NCI-H1105 treated with DMSO at 0.1 percent for 48 hours (cell line): Measurements from ENCODE around the gene RENBP.
A peak's percentile ranks its signal among the peaks of the same experiment; 100 is the strongest.

Experiments used
- DNase-seq: peaks from one replicate; lab custom pipeline; 2025; lab: John Stamatoyannopoulos, UW

RENBP gene

DNA sequence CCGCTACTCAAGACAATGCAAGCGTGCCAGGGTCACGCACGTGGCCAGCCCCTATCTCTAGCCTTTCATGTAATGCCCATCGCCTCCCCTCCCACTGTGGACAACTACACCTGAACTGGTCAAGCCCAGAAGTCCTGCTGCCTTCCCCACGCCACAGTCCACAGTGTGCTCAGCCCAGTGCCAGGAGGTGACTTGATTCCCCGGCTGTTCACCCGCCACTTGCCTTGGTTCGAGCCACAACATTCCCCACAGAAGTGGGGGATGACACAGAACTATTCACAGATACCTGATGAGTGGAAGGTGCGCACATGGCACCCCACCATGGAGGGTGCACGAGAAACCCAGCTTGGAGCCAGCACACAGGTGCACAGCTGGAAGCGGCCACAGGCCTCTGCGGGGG is 25.2 kb downstream of the RENBP start:
- no peak for DNase-seq

DNA sequence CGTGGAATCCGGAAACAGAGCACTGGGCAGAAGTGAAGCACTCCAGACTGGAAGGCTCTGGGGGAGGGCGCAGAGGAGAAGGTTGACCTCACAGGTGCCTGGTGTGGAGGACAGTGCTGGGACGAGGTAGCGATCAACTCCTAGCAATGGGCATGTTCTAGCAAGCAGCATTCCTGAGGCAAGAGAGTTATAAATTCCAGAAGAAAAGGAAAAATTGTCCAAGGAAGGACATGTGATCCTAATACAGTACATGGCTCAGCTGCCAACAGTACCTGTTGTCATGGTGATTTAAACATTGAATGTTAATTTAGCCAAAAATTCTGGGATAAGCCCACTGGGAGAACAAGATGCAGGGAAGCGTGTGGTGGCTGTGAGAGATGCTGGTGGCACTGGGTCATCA is 26.6 kb downstream of the RENBP start:
- no peak for DNase-seq

DNA sequence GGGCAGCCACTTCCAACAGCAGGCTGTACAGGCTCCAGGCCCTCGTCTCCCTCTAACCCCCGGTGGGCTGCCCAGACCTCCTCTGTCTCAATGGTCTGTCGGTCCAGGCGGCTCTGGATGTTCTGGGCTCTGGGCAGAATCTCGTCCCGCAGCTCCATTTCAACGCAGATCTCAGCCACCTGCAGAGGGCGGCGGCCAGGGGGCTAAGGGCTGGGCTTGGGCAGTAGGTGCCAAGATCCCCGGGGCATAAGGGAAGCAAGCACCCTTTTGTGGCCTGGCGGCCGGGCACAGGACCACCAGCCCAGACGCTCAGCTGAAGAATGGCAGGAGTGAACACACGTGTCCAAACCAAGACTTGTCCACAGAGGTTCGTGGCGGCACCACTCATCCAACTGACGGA is 30.7 kb downstream of the RENBP start:
- no peak for DNase-seq

DNA sequence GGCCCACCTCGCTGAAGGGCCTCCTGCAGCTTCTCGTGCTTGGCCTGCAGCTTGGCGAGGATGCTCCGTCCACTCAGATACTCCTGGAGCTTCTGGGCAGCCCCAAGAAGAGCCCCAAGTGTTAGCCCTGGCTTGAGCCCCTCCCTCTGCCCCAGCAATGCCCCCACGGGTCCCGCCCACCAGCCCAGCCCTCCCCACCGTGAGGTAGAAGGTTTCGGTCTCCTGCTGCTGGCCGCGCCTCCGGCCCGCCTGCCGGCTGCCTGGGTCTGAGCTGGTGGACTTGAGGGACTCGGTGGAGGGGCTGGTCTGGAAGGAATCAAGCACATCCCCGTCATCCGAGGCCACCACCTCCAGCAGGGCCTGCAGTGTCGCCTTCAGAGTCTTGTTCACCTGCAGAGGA is 31.2 kb downstream of the RENBP start:
- DNase-seq, result no peak

DNA sequence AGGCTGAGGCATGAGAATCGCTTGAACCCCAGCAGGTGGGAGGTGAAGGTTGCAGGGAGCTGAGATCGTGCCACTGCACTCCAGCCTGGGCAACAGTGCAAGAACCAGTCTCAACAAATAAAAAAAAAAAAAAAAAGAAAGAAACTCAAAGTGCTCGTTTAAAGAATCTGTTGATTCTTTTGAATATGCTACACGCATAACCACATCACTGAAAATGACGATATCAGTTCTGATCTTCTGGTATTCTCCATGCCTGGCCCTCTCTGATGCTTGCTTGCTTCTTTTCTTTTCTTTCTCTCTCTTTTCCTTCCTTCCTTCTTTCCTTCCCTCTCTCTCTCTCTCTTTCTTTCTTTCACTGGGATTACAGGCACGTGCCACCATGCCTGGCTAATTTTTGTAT is 32.6 kb downstream of the RENBP start:
- no peak for DNase-seq

DNA sequence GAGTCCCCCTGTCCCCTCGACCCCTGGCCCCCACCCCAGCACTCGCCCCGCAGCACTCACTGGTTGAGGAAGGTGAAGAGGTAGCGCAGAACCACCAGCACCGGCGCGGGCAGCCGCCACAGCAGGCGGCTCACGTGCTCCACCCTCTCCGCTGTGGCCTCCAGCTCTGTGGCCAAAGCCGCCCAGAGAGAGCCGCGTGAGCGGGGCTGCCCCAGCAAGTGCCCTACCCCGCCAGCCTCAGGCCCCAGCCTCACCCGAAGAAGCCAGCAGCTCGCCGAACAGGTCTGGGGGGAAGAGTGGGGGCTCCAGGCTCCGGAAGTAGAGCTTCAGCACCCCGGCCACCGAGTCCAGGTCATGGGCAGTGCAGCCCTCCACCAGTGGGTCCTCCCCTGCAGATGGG is 34.0 kb downstream of the RENBP start:
- DNase-seq, result no peak

DNA sequence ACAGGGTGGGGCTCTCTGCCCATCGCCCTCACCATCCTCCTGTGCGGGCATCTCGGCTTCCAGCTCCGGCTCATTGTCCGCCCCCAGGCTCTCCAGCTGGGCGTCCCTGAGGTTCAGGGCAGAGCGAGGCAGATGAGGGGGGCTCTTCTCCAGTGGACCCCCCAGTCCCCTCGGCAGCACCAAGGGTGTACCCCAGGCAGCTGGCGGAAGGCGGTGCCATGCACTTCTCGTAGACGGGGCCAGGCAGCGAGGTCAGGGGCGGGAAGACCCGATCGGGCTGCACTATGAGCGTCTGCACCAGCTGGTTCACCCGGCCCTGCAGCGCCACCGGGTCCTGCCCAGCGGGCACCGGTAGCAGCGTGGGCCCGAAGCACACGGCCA is 34.5 kb downstream of the RENBP start:
- DNase-seq, result no peak

DNA sequence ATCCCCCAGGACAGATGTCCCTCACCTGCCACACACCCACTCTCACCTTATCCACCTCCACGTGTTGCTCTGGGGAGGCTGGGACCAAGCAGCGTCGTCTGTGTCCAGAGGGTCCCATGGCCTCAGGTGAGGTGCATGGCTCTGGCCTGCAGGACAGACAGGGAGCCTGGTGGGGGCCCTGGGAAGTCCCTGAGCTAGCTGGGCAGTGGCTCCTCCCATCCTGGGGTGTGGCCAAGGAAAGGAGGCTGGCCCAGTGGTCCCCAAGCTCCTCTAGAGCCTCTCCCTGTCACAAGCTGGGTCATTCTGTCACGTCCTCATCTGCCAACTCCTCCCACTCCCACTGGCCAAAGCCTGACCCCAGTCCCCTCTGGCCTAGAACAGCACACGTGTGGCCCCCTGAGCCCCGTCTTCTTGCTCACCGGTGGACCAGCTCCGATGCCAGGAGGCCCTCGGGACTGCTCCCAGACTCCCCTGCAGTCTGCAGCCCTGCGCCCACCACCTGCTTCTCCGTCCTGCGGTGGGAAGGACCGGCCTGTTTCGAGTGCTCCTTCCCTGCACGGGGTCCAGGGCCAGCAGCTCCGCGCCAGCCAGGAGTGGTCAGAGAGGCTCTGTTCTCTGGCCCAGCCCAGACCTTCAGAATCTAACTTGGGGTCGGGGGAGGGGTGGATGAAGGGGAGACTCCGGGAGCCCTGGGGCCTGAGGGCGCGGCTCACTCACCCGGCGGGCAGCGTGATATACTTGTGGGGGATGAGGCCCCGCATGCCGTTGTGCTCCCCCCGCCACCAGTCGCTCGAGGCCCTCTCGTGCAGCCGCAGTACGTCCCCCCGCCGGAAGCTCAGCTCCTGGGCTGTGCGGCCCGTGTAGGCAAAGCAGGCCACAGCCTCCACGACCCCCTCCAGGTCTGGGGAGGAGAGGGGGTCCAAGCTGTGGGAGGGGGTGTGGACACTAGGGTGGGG is 35.1 kb downstream of the RENBP start:
- no peak for DNase-seq

DNA sequence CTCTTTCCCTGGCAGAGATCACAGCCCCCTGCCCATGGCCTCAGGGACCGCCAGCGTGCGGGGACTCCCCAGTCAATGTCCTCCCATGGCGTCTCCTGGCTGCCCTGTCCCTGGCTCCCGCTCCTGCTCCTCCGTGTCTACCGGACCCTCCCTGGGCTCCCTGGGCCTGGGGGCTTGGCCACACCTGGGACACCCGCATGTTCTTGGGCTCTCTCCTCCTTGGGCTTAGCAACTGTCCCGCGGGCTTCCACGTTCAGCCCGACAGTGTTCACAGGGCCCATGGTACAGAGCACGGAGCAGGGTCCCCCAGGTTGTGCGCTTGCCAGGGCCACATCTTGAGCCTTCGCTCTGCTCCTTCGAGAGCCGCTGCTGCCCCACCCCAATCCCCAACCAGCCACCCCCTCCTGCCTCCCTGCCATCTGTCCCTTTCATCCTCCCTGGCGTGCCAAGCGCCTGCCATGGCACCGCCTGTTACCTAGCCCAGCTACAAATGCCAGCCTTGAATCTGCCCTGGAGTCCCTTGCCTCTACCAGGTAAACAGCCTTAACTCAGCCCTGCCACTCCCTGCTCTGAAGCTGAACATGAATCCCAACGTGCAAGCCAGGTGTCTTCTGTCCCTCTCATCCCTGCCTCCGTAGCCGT is 36.1 kb downstream of the RENBP start:
- DNase-seq, result no peak

DNA sequence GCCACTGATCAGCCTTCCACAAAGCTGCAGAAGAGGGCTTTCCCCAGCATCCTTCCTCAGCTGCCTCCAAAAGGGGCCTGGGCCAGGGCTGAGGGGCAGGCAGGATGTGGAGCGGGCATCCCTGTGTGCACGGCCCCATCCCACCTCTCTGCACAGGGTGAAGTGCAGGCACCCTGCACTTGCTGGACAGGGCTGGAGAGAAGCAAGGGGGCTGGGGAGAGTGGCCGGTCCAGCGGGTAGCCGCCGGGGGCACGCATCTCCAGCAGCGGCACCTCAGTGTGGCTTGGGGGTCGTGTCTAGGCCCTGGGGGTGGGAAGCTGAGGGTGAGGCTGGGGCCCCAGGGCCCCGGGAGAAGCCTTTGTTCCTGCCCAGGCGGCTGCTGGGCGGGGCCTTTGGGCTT is 37.0 kb downstream of the RENBP start:
- DNase-seq, result no peak

DNA sequence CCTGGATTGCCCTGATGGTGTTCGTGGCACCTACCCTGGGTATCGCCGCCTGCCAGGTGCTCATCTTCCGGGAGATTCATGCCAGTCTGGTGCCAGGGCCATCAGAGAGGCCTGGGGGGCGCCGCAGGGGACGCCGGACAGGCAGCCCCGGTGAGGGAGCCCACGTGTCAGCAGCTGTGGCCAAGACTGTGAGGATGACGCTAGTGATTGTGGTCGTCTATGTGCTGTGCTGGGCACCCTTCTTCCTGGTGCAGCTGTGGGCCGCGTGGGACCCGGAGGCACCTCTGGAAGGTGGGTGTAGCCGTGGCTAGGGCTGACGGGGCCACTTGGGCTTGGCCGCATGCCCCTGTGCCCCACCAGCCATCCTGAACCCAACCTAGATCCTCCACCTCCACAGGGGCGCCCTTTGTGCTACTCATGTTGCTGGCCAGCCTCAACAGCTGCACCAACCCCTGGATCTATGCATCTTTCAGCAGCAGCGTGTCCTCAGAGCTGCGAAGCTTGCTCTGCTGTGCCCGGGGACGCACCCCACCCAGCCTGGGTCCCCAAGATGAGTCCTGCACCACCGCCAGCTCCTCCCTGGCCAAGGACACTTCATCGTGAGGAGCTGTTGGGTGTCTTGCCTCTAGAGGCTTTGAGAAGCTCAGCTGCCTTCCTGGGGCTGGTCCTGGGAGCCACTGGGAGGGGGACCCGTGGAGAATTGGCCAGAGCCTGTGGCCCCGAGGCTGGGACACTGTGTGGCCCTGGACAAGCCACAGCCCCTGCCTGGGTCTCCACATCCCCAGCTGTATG is 38.1 kb downstream of the RENBP start:
- DNase-seq, result no peak

DNA sequence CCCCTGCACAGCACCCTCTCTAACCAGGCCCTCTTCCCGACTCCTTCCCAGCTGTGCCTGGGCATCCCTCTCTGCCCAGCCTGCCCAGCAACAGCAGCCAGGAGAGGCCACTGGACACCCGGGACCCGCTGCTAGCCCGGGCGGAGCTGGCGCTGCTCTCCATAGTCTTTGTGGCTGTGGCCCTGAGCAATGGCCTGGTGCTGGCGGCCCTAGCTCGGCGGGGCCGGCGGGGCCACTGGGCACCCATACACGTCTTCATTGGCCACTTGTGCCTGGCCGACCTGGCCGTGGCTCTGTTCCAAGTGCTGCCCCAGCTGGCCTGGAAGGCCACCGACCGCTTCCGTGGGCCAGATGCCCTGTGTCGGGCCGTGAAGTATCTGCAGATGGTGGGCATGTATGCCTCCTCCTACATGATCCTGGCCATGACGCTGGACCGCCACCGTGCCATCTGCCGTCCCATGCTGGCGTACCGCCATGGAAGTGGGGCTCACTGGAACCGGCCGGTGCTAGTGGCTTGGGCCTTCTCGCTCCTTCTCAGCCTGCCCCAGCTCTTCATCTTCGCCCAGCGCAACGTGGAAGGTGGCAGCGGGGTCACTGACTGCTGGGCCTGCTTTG is 38.9 kb downstream of the RENBP start:
- peak; percentile 13 for DNase-seq

DNA sequence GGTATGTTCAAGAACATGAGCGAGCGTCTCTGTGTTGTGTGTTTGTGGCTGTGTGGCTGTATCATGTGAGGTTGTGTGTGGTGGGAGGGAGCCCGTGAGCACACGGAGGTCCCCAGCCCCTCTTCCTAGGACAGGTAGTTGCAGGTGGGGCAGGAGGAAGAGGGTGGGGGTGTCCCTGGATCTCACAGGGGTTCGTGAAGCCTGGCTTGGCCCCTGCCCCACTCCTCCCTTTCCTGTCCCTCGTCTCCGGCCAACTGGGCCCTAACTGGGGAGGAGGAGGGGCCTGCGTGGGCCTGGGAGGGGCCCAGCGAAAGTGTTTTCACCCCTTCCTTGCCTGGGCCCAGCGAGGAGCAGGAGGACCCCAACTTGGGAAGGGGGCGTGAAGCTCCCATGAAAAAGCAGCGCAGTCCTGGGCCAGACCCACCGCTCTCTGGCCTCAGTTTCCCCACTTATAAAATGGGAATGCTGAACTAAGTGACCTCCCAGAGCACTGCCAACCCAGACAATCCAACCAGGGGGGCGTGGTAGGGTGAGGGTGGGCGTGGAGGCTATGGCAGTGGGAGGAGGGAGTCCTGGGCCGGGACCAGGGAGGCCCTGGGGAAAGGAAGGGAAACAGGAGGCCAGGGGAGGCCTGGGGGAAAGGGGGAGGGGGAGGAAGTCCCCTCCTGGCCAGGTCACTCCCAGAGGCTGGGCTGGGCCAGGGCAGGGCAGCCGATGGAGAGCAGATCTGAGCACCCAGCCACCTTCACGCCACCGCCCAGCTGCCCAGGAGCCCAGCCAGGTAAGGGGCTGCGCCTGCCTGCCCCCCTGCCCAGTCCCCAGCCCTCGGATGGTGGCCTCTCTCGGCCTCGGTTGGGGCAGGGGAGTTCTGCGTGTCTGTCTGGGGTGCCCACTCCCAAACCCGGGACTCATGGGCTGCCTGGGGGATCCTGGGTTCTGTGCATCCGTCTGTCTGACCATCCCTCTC is 40.2 kb downstream of the RENBP start, which contains the start of gene AVPR2:
Gene AVPR2, plus strand, starts transcription at position 683 of the 967 bp plus-strand sequence. CDS start 473 bp downstream, outside the sequence.
- DNase-seq, result no peak

DNA sequence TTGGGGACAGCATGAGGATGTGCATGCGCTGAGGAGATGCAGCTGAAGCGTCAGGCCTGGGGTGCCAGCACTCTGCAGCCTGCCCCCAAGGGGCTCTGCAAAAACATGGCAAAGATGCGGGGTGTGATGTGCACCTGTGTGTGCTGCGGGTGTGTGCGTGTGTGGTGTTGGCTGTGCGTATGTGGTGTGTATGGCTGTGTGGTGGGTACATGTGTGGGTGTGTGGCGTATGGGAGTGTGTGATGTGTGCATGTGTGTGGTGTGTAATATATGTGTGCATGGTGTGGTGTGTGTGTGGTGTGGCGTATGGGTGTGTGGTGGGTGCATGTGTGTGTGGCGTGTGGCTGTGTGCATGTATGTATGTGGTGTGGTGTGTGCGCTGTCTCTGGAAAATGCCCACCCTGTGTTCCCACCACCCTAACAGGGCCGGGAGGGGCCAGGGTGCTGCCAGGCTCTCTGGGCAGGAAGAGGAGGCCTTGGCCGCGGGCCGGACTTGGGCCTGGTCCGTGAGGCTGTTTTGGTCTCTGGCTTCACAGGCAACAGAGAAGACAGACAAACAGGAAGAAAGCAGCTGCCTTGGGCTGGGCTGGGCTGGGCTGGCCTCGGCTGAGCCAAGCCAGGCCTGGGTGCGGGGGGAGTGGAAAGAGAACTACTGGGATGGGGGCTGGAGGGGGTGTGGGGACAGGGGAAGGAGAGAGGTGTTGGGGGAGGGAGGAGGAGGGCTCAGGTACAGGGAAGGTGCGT is 41.0 kb downstream of the RENBP start:
- DNase-seq, result no peak

DNA sequence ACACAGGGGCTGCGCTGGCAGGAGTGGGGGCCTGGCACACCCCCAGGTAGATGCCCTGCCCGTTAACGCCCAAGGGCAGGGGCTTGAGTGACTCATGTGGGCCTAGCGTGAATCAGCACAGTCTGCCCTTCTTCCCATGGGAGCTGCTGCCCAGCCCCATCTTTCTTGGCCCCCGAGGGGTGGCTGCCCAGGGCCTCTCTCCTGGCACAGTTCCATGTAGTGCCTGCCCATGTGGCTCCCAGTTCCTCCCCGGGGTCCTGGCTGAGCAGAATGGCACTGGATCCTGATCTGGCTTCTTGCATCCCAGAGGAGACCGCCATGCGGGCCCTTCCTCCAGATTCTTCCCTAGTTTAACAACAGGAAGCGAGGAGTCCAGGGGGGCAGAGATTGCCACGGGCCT is 42.1 kb downstream of the RENBP start:
- no peak for DNase-seq

DNA sequence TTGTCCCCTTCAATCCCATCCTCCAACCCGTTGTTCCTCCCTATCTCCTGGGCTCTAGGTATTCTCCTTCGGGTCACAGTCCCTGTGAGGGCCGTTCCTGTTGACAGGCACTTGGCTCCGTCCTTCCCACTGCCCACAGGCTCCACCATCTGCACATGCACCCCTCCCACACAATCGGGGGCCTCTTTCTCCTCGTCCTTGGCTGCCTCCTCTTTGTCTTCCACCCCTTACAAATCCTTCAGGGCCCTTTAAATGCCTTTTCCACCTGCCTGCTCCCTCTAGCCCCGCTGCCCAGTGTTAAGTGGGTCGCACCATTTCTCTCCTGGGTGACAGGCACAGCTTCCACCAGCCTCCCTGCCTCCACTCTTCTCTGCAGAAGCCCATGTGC is 42.7 kb downstream of the RENBP start:
- no peak for DNase-seq

DNA sequence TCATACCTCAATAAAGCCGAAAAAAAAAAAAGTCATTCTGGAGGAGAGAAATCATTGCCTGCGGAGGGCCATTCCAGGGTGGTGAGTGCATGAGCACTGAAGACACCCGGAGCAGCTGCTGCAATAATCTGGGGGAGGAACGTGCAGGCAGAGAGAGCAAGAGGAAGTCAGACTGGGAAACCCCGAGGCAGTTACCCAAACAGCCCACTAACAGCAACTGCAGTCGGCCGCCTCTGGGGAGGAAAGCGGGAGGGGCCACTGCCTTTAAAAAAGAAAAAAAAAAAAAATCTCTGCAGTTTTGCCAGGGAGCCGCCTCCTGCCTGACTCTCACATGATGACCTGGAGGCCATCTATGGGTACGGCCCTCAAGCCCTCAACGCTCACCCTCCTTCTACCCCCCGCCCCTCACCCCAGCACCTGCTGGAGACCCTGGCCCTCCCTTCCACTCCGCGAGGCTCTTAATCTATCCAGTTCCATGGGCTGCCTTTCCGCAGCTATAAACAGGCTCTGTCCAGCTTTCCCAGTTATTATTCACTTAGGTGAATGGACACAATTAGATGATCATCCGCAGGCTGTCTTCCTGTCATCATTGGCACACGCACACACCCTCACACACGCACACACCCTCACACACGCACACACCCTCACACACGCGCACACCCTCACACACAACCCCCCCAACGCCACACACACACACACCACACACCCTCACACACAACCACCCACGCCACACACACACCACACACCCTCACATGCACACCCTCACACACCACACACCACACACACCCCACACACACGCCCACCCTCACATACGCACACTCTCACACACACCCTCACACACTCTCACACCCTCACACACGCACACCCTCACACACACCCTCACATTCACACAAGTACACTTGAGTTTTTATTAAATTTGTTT is 43.4 kb downstream of the RENBP start:
- peak; percentile 55 for DNase-seq

DNA sequence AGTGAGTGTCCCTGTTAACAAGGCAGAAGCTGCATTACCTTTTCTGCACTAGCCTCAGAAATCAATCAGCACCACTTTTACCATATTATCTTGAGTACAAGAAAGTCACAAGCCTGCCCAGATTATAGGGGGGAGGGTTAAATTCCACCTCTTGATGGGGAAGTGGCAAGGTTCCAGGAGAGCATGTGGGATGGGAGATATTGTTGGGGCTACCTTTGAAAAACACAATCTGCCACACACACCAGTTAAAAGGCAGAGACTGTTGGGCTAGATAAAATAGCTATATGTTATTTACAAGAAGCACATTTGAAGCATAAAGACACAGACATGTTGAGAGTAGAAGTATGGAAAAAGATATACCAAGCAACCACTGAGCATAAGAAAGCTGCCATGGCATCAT is 46.5 kb downstream of the RENBP start:
- DNase-seq, result no peak

DNA sequence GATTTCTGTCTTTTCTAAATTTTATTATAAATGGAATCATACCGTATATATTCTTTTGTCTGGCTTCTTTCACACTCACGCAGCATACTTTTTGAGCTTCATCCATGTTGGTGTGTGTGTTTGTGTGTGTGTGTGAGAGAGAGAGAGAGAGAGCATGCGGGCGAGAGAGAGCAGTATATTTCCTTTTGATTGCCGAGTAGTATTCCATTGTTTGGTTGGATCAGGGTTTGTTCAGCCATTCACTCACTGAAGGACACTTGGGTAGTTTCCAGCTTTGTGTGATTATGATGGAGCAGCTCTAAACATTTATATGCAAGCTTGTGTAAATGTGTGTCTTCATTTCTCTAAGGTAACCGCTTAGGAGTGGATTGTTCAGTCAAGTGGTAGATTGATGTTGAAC is 55.3 kb downstream of the RENBP start:
- DNase-seq, result no peak
